Stomach (tissue), 19 donors: Measurements from ENCODE around the gene ELMOD3. TPM values are rescaled to one million over a fixed set of nuclear protein-coding genes. Genes with fewer than 3 reads are reported as not detected.
A peak's percentile ranks its signal among the peaks of the same experiment; 100 is the strongest.

Experiments used
- DNase-seq, 2 donors: peaks; one replicate each; pipeline versions ENCODE4 v3.0.0 to v3.0.0-alpha.2; 2013 to 2019
- H3K27ac ChIP-seq, 5 donors: fragments of 200-600 bp in 4 of 5; sonication (generic) in 4 of 5; one replicate each; pipeline ENCODE4 v1.5.1; 2013 to 2019; ENCODE audit warnings: mild to moderate bottlenecking in 1 of 5, moderate library complexity in 1 of 5
- H3K27me3 ChIP-seq, 3 donors: fragments of 200-600 bp; sonication (generic); one replicate each; pipeline ENCODE4 v1.5.1; 2017 to 2019; ENCODE audit warnings: mixed run types in 1 of 3
- H3K36me3 ChIP-seq, 4 donors: fragments of 200-600 bp; sonication (generic); 1 replicate in 3 of 4; 2 replicates in 1 of 4; pipeline ENCODE4 v1.5.1; 2016 to 2019
- H3K4me1 ChIP-seq, 4 donors: fragments of 200-600 bp; sonication (generic); one replicate each; pipeline ENCODE4 v1.5.1; 2016 to 2019
- H3K4me3 ChIP-seq, 4 donors: fragments of 200-600 bp; sonication (generic) in 3 of 4; one replicate each; pipeline ENCODE4 v1.5.1; 2016 to 2019; ENCODE audit warnings: mild to moderate bottlenecking in 1 of 4
- H3K9me3 ChIP-seq, 4 donors: fragments of 200-600 bp; sonication (generic); one replicate each; pipeline ENCODE4 v1.5.1; 2016 to 2019
- CTCF ChIP-seq, 7 experiments: fragments of 450-650 bp in 4 of 7; fragments of 200-600 bp in 3 of 7; sonication (generic) in 3 of 7; IDR thresholded peaks; one replicate each; pipeline ENCODE4 v1.5.1; 2016 to 2019; ENCODE audit warnings: antibody characterized with exemption in 7 of 7, control low read depth in 2 of 7, mild to moderate bottlenecking in 1 of 7
- EP300 ChIP-seq: sonication (generic); formaldehyde crosslinking; IDR thresholded peaks from one replicate; pipeline ENCODE4 v1.6.1; 2017; ENCODE audit warnings: antibody characterized with exemption
- POLR2A ChIP-seq, 4 donors: fragments of 450-650 bp; IDR thresholded peaks; one replicate each; pipeline ENCODE4 v1.6.1; 2016; ENCODE audit warnings: antibody characterized with exemption in 4 of 4, control low read depth in 2 of 4, mild to moderate bottlenecking in 1 of 4, moderate library complexity in 1 of 4
- POLR2AphosphoS5 ChIP-seq, 3 donors: sonication (generic); formaldehyde crosslinking; IDR thresholded peaks; one replicate each; pipeline ENCODE4 v1.6.1; 2016; ENCODE audit warnings: antibody characterized with exemption in 3 of 3
- WGBS, 5 donors: extraction: QIAGEN DNeasy Blood & Tissue Kit in 3 of 5; methylation state at CpG; one replicate each; pipeline versions ENCODE4 v1.1.5 to v1.1.7; 2013 to 2018; 5-methylcytosine and 5-hydroxymethylcytosine counted together
- intact Hi-C: fragments of 100-400 bp; cut with DNase I; formaldehyde crosslinking; loops from one replicate; pipeline ENCODE4 v1.15.1; 2023; ENCODE audit warnings: low total_unique reads
- long read RNA-seq, 10 donors: transcript quantifications; one replicate each; lab custom pipeline, GENCODE V29; 2026
- polyA plus RNA-seq, 3 donors: library from polyadenylated mRNA; stranded (reverse); fragments of 200-250 nt; gene quantifications; one replicate each; pipeline ENCODE4 v1.2.3, GENCODE V29; 2013
- total RNA-seq, 5 donors: library from RNA; depleted of rRNA; stranded (reverse); fragments of >200 nt; gene quantifications; one replicate each; pipeline versions ENCODE4 v1.1.0 to v1.2.3, GENCODE V29; 2014 to 2016
- donor health status: healthy with polysubstance abuse.
- donor health status: Bipolar disorder and iron deficiency.
- donor health status: healthy.

ELMOD3 gene
- total RNA-seq (10 to 100 TPM; 16.9 to 43.8 (median 21.7) TPM), polyA plus RNA-seq (10 to 100 TPM; 13.4 to 19.7 (median 17.0) TPM)
- long read RNA-seq, donor 1 = 0 reads
- long read RNA-seq, donor 2, partial matches to known transcripts = 51 of 95 reads
- long read RNA-seq, donor 2, other reads (novel, unspliced or antisense) = 43 of 95 reads
- long read RNA-seq, donor 3 = 0 reads
- long read RNA-seq, donor 4 = 0 reads
- long read RNA-seq, donor 5, partial matches to known transcripts = 13 of 27 reads
- long read RNA-seq, donor 5, other reads (novel, unspliced or antisense) = 14 of 27 reads
- long read RNA-seq, donor 6 = 0 reads
- long read RNA-seq, donor 7 = 0 reads
- long read RNA-seq, donor 8, partial matches to known transcripts = 0 of 2 reads
- long read RNA-seq, donor 8, other reads (novel, unspliced or antisense) = 0 of 2 reads
- long read RNA-seq, donor 9, partial matches to known transcripts = 0 of 1 reads
- long read RNA-seq, donor 9, other reads (novel, unspliced or antisense) = 0 of 1 reads
- long read RNA-seq, donor 10 = 0 reads

GRCh38 chr2:85354286-85355072, at the start of gene ELMOD3, which contains the start of gene RETSAT:
Gene ELMOD3, plus strand, starts transcription at chr2:85354769. Its CDS starts 2,430 bp downstream, at chr2:85357199.
Gene RETSAT, minus strand, starts transcription at chr2:85354528. Its CDS starts 21 bp downstream, at chr2:85354507.
- H3K27me3 ChIP-seq = no peaks in the 10 kb centered on the region
- peak; percentile 98 to 100 for DNase-seq
- no peaks in the 10 kb centered on the region for H3K9me3 ChIP-seq
- H3K4me3 ChIP-seq = peak within 1 kb of the TSS; percentile 73 to 87 (median 77)
- peaks cover 19 to 62% (median 57%) of the 10 kb centered on the region in 4 donors for H3K36me3 ChIP-seq
- WGBS, 5 donors = 0 to 1% (median 1%) methylated on average over 24 to 42 of the region's 42 CpGs
- TF ChIP-seq EP300 = no peak
- no peak for TF ChIP-seq CTCF (IDR thresholded peaks at IDR 0.05)
- TF ChIP-seq POLR2A (IDR thresholded peaks at IDR 0.05) = peak in 2 of 4 donors; percentile 68 to 85
- TF ChIP-seq POLR2AphosphoS5 (IDR thresholded peaks at IDR 0.05) = peak; percentile 86 to 97 (median 96)
- H3K27ac ChIP-seq = peak within 1 kb of the TSS; percentile 87 to 92 (median 88)
- intact Hi-C loops = no loop called here
- H3K4me1 ChIP-seq = peaks cover 0 to 70% (median 57%) of the 10 kb centered on the region in 4 donors

- intact Hi-C loops = no loop called here
- H3K4me1 ChIP-seq = peaks cover 17 to 44% (median 29%) of the 10 kb centered on the region in 4 donors
- H3K4me3 ChIP-seq = no peak overlapping the region
- peak overlapping the region in 4 of 5 donors; percentile 17 to 42 (median 32) for H3K27ac ChIP-seq
- DNase-seq = no peak
- 68 to 82% (median 74%) methylated on average over 9 of the region's 9 CpGs for WGBS, 5 donors
- no peaks in the 10 kb centered on the region for H3K9me3 ChIP-seq
- H3K27me3 ChIP-seq = no peaks in the 10 kb centered on the region
- TF ChIP-seq POLR2AphosphoS5 (IDR thresholded peaks at IDR 0.05) = no peak
- no peak for TF ChIP-seq CTCF (IDR thresholded peaks at IDR 0.05)
- peaks cover 0 to 54% (median 38%) of the 10 kb centered on the region in 4 donors for H3K36me3 ChIP-seq
Measured at GRCh38 chr2:85307527-85307897, 47.1 kb upstream of the ELMOD3 start.

GRCh38 chr2:85308201-85308600, 46.4 kb upstream of the ELMOD3 start:
- H3K27me3 ChIP-seq = no peaks in the 10 kb centered on the region
- H3K9me3 ChIP-seq = no peaks in the 10 kb centered on the region
- H3K4me3 ChIP-seq = no peak overlapping the region
- H3K4me1 ChIP-seq = peaks cover 17 to 44% (median 29%) of the 10 kb centered on the region in 4 donors
- TF ChIP-seq EP300 = no peak
- TF ChIP-seq POLR2A (IDR thresholded peaks at IDR 0.05) = no peak
- no peak for TF ChIP-seq POLR2AphosphoS5 (IDR thresholded peaks at IDR 0.05)
- TF ChIP-seq CTCF (IDR thresholded peaks at IDR 0.05) = no peak
- H3K36me3 ChIP-seq = peaks cover 0 to 49% (median 36%) of the 10 kb centered on the region in 4 donors
- WGBS, 5 donors = 78 to 90% (median 85%) methylated on average over 6 of the region's 6 CpGs
- H3K27ac ChIP-seq = peak overlapping the region in 1 of 5 donors; percentile 65
- no peak for DNase-seq
- intact Hi-C loops = no loop called here
